ENCODE data around the gene TRAK2. TPM values are rescaled to one million over a fixed set of nuclear protein-coding genes. Genes with fewer than 3 reads are reported as not detected.

TRAK2 gene
- total and polyA plus RNA-seq, 2 of the 8 experiments (the other 6 are each of a cell fraction or from before 2014, with no cell fraction given), result 4.5 to 15.7 TPM

- no peak for TF ChIP-seq CEBPB (IDR thresholded peaks at IDR 0.05; ENCODE audit: low read depth, low read length)
- no peak for TF ChIP-seq PHF8 (conservative IDR thresholded peaks at IDR 0.05; ENCODE audit: low read depth, low read length)
- TF ChIP-seq JUND (IDR thresholded peaks at IDR 0.05; ENCODE audit: low read length), result no peak
- no peak for TF ChIP-seq EZH2 (IDR thresholded peaks at IDR 0.05; ENCODE audit: low read depth, low read length, severe bottlenecking)
- no peak for TF ChIP-seq CBX5 (IDR thresholded peaks at IDR 0.05; ENCODE audit: low read depth, low read length)
- no peak for TF ChIP-seq NRF1 (IDR thresholded peaks at IDR 0.05; ENCODE audit: low read depth, low read length)
- TF ChIP-seq SUZ12 (IDR thresholded peaks at IDR 0.05; ENCODE audit: low read length), result no peak
Measured at GRCh38 chr2:201350879-201351278, 100.4 kb downstream of the TRAK2 start (continued).

Data from H1 (cell line).